Testis (tissue), 5 donors: ENCODE data around the gene ETHE1. TPM values are rescaled to one million over a fixed set of nuclear protein-coding genes. Genes with fewer than 3 reads are reported as not detected.

ENCODE experiments used
- DNase-seq: peaks from one replicate; pipeline ENCODE4 v3.0.0-alpha.2; 2019
- H3K27ac ChIP-seq, 2 donors: fragments of 200-600 bp; sonication (generic); one replicate each; pipeline ENCODE4 v1.5.1; 2019
- H3K27me3 ChIP-seq: fragments of 200-600 bp; sonication (generic); one replicate; pipeline ENCODE4 v1.5.1; 2019
- H3K36me3 ChIP-seq: fragments of 200-600 bp; sonication (generic); one replicate; pipeline ENCODE4 v1.5.1; 2017; ENCODE audit warnings: low read depth; ENCODE audit errors: missing control alignments
- H3K4me1 ChIP-seq: fragments of 200-600 bp; sonication (generic); one replicate; pipeline ENCODE4 v1.5.1; 2019
- H3K4me3 ChIP-seq, 2 donors: fragments of 200-600 bp; sonication (generic); one replicate each; pipeline ENCODE4 v1.5.1; 2017 to 2019
- H3K9me3 ChIP-seq: fragments of 200-600 bp; sonication (generic); one replicate; pipeline ENCODE4 v1.5.1; 2017
- CTCF ChIP-seq, 3 experiments: fragments of 450-650 bp in 2 of 3; fragments of 200-600 bp in 1 of 3; sonication (generic) in 1 of 3; IDR thresholded peaks; one replicate each; pipeline ENCODE4 v1.5.1; 2016 to 2019; ENCODE audit warnings: antibody characterized with exemption in 3 of 3, mild to moderate bottlenecking in 2 of 3, moderate library complexity in 1 of 3
- POLR2A ChIP-seq: fragments of 450-650 bp; IDR thresholded peaks from one replicate; pipeline ENCODE4 v1.6.1; 2017; ENCODE audit warnings: antibody characterized with exemption, mild to moderate bottlenecking, moderate library complexity
- WGBS, 2 donors: methylation state at CpG; one replicate each; pipeline ENCODE4 v1.1.5; 2018; 5-methylcytosine and 5-hydroxymethylcytosine counted together
- intact Hi-C: fragments of 100-400 bp; cut with DNase I; formaldehyde crosslinking; loops from one replicate; pipeline ENCODE4 v1.15.1; 2023; ENCODE audit warnings: low total_unique reads
- long read RNA-seq, 2 donors: transcript quantifications; one replicate each; lab custom pipeline, GENCODE V29; 2026
- polyA plus RNA-seq: library from polyadenylated mRNA; stranded (reverse); fragments of 350-450 nt; fragmentation: Illumina TruSeq; extraction: RNeasy Lipid Tissue Mini Kit (QIAGEN cat#74804); gene quantifications from one replicate; pipeline ENCODE4 v1.2.3, GENCODE V29; 2014; ENCODE audit warnings: low read depth, low replicate concordance; ENCODE audit not compliant: insufficient read depth
- total RNA-seq, 2 donors: library from RNA; depleted of rRNA; stranded (reverse); fragments of >200 nt; gene quantifications; one replicate each; pipeline ENCODE4 v1.2.3, GENCODE V29; 2016

Gene ETHE1
- total RNA-seq (10 to 100 TPM; 11.2 to 11.5 TPM), polyA plus RNA-seq (13.1 TPM)
- long read RNA-seq, donor 1, transcript ETHE1-201 (7 exons, 963 nt), result major isoform, 14 of 19 reads
- long read RNA-seq, donor 1, partial matches to known transcripts, result 0 of 19 reads
- long read RNA-seq, donor 1, other reads (novel, unspliced or antisense), result 0 of 19 reads
- long read RNA-seq, donor 2, transcript ETHE1-201 (7 exons, 963 nt), result major isoform, 5 of 6 reads
- long read RNA-seq, donor 2, partial matches to known transcripts, result 0 of 6 reads
- long read RNA-seq, donor 2, other reads (novel, unspliced or antisense), result 0 of 6 reads

GRCh38 chr19:43526884-43527859 is at the start of gene ETHE1:
TSS of gene ETHE1 (minus strand) at chr19:43527201. CDS start at chr19:43527177, 24 bp downstream.
- peak within 1 kb of the TSS; percentile 69 to 83 for H3K4me3 ChIP-seq
- no peaks in the 10 kb centered on the region for H3K27me3 ChIP-seq
- DNase-seq, result peak; percentile 88
- TF ChIP-seq CTCF (IDR thresholded peaks at IDR 0.05) (no peak), POLR2A (no peak)
- intact Hi-C loops, result no loop called here
- H3K4me1 ChIP-seq, result peaks cover 26% of the 10 kb centered on the region
- WGBS, 2 donors, result 2 to 3% methylated on average over 31 to 54 of the region's 54 CpGs
- H3K9me3 ChIP-seq, result no peaks in the 10 kb centered on the region
- peak within 1 kb of the TSS; percentile 33 to 68 for H3K27ac ChIP-seq
- H3K36me3 ChIP-seq, result no peaks in the 10 kb centered on the region

- WGBS, 2 donors, result 59 to 63% methylated on average over 31 to 37 of the region's 37 CpGs
- no peak for TF ChIP-seq POLR2A
- no peak for TF ChIP-seq CTCF (IDR thresholded peaks at IDR 0.05)
- DNase-seq, result no peak
Measured at GRCh38 chr19:43575955-43576878, 49.2 kb upstream of the ETHE1 start.

GRCh38 chr19:43575156-43575950 is 48.4 kb upstream of the ETHE1 start, which contains the start of the genes PINLYP and XRCC1:
TSS of gene PINLYP (plus strand) at chr19:43575801. CDS start at chr19:43577192, 1,391 bp downstream.
TSS of gene XRCC1 (minus strand) at chr19:43575527. CDS start at chr19:43575458, 69 bp downstream.
- Histone ChIP-seq H3K4me1 (no peaks in the 10 kb centered on the region), H3K36me3 (no peaks in the 10 kb centered on the region), H3K9me3 (no peaks in the 10 kb centered on the region), H3K4me3 (peak within 1 kb of the TSS; percentile 71 to 73), H3K27me3 (no peaks in the 10 kb centered on the region), H3K27ac (peak within 1 kb of the TSS; percentile 12 to 72)
- TF ChIP-seq POLR2A (no peak), CTCF (IDR thresholded peaks at IDR 0.05) (peak in 1 of 3 experiments; percentile 7)
- intact Hi-C loops, result no loop called here
- WGBS, 2 donors, result 0 to 1% methylated on average over 28 to 51 of the region's 51 CpGs
- peak; percentile 99 for DNase-seq

More at GRCh38 chr19:43575955-43576878, 49.2 kb upstream of the ETHE1 start:
- no peaks in the 10 kb centered on the region for H3K27me3 ChIP-seq
- H3K9me3 ChIP-seq, result no peaks in the 10 kb centered on the region
- no peaks in the 10 kb centered on the region for H3K36me3 ChIP-seq
- H3K27ac ChIP-seq, result peak overlapping the region in 1 of 2 donors; percentile 61
- H3K4me3 ChIP-seq, result peak overlapping the region; percentile 71 to 73
- intact Hi-C loops, result no loop called here
- H3K4me1 ChIP-seq, result peaks cover 4% of the 10 kb centered on the region
